Measurements from ENCODE around the gene DYDC2.

DNA sequence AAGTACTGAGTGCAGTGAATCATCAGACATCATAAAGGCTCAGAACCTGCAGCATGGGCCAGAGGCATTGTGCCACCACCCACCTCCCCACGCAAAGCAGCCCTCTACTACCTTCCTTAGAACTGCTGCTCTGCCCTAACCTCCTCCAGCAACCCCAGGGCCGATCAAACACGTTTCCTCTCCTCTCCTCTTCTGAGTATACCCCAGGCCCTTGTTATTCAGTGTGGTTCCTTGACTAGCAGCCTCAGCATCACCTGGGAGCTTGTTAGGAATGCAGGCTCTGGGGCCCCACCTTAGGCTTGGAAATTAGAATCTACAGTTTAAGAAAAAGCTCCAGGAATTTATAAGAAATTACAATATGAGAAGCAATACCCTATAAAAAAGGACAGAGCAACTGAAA is 33.3 kb upstream of the DYDC2 start:
- no peak for TF ChIP-seq CTCF (conservative IDR thresholded peaks at IDR 0.05 in 1 of 2, IDR thresholded peaks at IDR 0.05 in 1 of 2; ENCODE audit: extremely low read depth in 1 of 2, insufficient read depth in 1 of 2, low read depth in 1 of 2, low read length in 2 of 2)
- TF ChIP-seq EZH2 (IDR thresholded peaks at IDR 0.05; ENCODE audit: borderline replicate concordance, low read length): no peak
